Activated gamma-delta T cell (primary cell): Measurements from ENCODE around the gene CARD10.

ENCODE experiments used
- DNase-seq: peaks from one replicate; lab custom pipeline; 2025; lab: John Stamatoyannopoulos, UW
- total RNA-seq, 2 donors: gene quantifications; one replicate each; lab custom pipeline; 2026; lab: John Stamatoyannopoulos, UW

CARD10 gene
- total RNA-seq: 1.0 to 2.2 reads per million in 2 donors

GRCh38 chr22:37519268-37520195 is at the start of gene CARD10:
TSS of gene CARD10 (minus strand) at chr22:37519415. CDS start at chr22:37519200, 215 bp downstream.
- DNase-seq: no peak

GRCh38 chr22:37568448-37569008 is 49.3 kb upstream of the CARD10 start:
- no peak for DNase-seq

- DNase-seq: no peak
These were observed 48.8 kb upstream of the CARD10 start for GRCh38 chr22:37568012-37568411.

GRCh38 chr22:37566903-37567798 is 47.9 kb upstream of the CARD10 start:
- DNase-seq: peak; percentile 72

- peak; percentile 42 for DNase-seq
These were observed 47.2 kb upstream of the CARD10 start for GRCh38 chr22:37566329-37566837.

GRCh38 chr22:37565830-37566229 is 46.6 kb upstream of the CARD10 start:
- DNase-seq: no peak

GRCh38 chr22:37564111-37564711 is 45.0 kb upstream of the CARD10 start:
- no peak for DNase-seq

GRCh38 chr22:37563153-37564081 is 44.2 kb upstream of the CARD10 start:
- DNase-seq: no peak

GRCh38 chr22:37562049-37562875 is 43.0 kb upstream of the CARD10 start:
- no peak for DNase-seq

- DNase-seq: peak; percentile 35
These were observed 42.2 kb upstream of the CARD10 start for GRCh38 chr22:37561212-37562048.

- no peak for DNase-seq
These were observed 41.5 kb upstream of the CARD10 start for GRCh38 chr22:37560608-37561211.

- DNase-seq: no peak
These were observed 40.8 kb upstream of the CARD10 start, which contains the start of gene CDC42EP1 for GRCh38 chr22:37559901-37560607. TSS of gene CDC42EP1 (plus strand) at chr22:37560480. CDS start at chr22:37566350, 5,870 bp downstream.

- DNase-seq: no peak
These were observed 40.3 kb upstream of the CARD10 start for GRCh38 chr22:37559521-37559900.

- DNase-seq: no peak
These were observed 39.6 kb upstream of the CARD10 start for GRCh38 chr22:37558815-37559214.

- no peak for DNase-seq
These were observed 38.2 kb upstream of the CARD10 start for GRCh38 chr22:37557321-37558001.

- DNase-seq: no peak
These were observed 37.5 kb upstream of the CARD10 start for GRCh38 chr22:37556710-37557109.

GRCh38 chr22:37555029-37555428 is 35.8 kb upstream of the CARD10 start:
- no peak for DNase-seq
